Activated effector memory CD4-positive, alpha-beta T cell treated with anti-CD3 and anti-CD28 coated beads, Interleukin-2, amount 50 U/mL, for 16 hours (primary cell): ENCODE measurements around the gene KCNH1.

ENCODE experiments used
- DNase-seq: peaks from one replicate; pipeline ENCODE4 v3.0.0-alpha.2; 2020

Gene KCNH1

GRCh38 chr1:210705086-210705485 is 428.9 kb downstream of the KCNH1 start:
- no peak for DNase-seq

GRCh38 chr1:210703593-210703992 is 430.4 kb downstream of the KCNH1 start:
- no peak for DNase-seq

GRCh38 chr1:210702506-210702905 is 431.4 kb downstream of the KCNH1 start:
- no peak for DNase-seq

GRCh38 chr1:210700511-210700910 is 433.4 kb downstream of the KCNH1 start:
- no peak for DNase-seq

- DNase-seq, result no peak
These were observed 433.9 kb downstream of the KCNH1 start for GRCh38 chr1:210700083-210700482.

- no peak for DNase-seq
These were observed 435.3 kb downstream of the KCNH1 start for GRCh38 chr1:210698661-210699060.

GRCh38 chr1:210697185-210697584 is 436.8 kb downstream of the KCNH1 start:
- no peak for DNase-seq

- no peak for DNase-seq
These were observed 437.2 kb downstream of the KCNH1 start for GRCh38 chr1:210696709-210697108.

- no peak for DNase-seq
These were observed 438.9 kb downstream of the KCNH1 start for GRCh38 chr1:210695026-210695425.

- DNase-seq, result no peak
These were observed 441.2 kb downstream of the KCNH1 start for GRCh38 chr1:210692796-210693195.

GRCh38 chr1:210691039-210691610 is 442.8 kb downstream of the KCNH1 start:
- no peak for DNase-seq

- no peak for DNase-seq
These were observed 443.7 kb downstream of the KCNH1 start for GRCh38 chr1:210690236-210690635.

- no peak for DNase-seq
These were observed 444.1 kb downstream of the KCNH1 start for GRCh38 chr1:210689826-210690225.

GRCh38 chr1:210688512-210689234 is 445.3 kb downstream of the KCNH1 start:
- no peak for DNase-seq

- DNase-seq, result no peak
These were observed 446.2 kb downstream of the KCNH1 start for GRCh38 chr1:210687582-210688279.

GRCh38 chr1:210686841-210687240 is 447.1 kb downstream of the KCNH1 start:
- no peak for DNase-seq

GRCh38 chr1:210685295-210685650 is 448.7 kb downstream of the KCNH1 start:
- no peak for DNase-seq

GRCh38 chr1:210684466-210685294 is 449.3 kb downstream of the KCNH1 start:
- DNase-seq, result no peak

GRCh38 chr1:210683403-210684047 is 450.4 kb downstream of the KCNH1 start:
- no peak for DNase-seq

- no peak for DNase-seq
These were observed 452.8 kb downstream of the KCNH1 start for GRCh38 chr1:210681158-210681557.

- DNase-seq, result no peak
These were observed 455.6 kb downstream of the KCNH1 start for GRCh38 chr1:210678306-210678705.

- no peak for DNase-seq
These were observed 456.4 kb downstream of the KCNH1 start for GRCh38 chr1:210677533-210677932.

- DNase-seq, result no peak
These were observed 457.4 kb downstream of the KCNH1 start for GRCh38 chr1:210676539-210676938.
